NCI-H2107 treated with DMSO at 0.1 percent for 48 hours (cell line): ENCODE results near the gene DIS3.
"Not testable (repeated sequence)": the region's sequence is repeated elsewhere in the genome, so short reads cannot be mapped to it uniquely, and the experiment has no call there.

Experiments used
- DNase-seq: peaks from one replicate; lab custom pipeline; 2025; ENCODE audit not compliant: unreplicated experiment; lab: John Stamatoyannopoulos, UW

Gene DIS3

DNA sequence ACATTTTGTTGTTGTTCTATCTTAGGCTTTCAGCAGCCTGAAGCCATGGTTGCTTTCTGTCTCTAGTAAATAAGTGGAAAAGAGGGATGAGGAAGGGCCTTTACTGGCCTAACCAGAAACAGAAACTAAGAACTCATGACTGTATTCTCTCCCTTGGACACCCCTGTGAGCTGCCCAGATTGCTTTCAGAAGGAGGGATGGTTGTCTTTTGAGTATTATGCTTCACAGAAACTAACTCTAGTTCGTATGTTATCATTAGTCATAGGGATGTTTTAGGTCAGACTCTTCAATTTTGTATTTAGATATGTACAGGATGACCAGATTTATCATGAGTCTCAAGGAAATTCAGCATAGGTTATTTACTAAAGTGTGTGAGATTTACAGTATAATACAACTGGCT is 36.4 kb downstream of the DIS3 start:
- DNase-seq: no peak

DNA sequence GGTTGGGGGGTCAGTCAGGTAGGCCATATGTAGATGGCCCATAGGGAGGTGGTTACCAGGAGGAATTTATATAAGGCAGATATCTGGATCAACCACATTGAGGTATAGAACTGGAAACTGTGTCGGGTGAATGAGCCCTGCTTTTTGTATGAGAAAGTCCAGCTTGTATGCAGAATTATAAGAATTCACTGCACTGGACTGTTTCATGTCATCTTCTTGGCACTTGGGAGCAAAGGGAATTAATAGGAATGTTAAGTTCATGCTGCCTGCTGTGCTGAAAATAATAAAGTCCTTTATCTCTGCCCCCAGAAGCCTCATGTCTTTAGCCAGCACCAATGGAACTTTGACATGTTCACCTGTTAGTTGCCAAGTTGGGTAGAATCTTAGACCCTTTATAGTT is 41.7 kb downstream of the DIS3 start:
- no peak for DNase-seq

DNA sequence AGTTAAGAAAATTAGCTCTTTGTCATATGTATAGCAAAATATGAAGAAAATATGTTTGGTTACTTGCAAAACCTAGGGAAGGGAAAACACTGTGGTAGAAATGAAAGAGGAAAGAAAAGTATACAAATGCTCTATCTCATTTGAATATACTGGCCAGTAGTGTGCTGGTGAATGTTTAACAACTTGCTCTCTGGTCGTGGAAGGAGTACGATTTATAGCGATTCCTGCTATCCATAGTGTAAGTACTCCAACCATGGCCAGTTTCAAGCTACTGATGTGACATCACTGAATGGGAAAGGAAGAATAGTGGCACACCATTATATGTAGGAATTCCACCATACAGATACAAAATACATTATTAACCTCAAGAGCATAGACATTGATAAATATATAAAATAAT is 44.7 kb downstream of the DIS3 start:
- DNase-seq: no peak

DNA sequence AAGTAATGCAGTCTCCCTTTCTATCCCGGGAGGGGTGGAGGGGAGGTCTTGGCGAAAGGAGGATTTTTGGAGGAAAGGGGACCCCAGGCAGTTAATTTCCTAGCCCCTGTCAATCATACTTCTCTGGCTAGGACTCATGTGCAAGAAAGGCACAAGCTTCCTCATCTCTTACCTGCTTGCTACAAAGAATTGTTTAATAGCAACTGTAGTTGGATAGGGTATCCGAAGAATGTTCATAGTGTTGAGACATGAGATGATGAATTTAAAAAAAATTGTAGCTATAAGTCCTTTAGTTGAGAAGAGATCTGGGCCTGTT is 53.5 kb downstream of the DIS3 start:
- DNase-seq: no peak

DNA sequence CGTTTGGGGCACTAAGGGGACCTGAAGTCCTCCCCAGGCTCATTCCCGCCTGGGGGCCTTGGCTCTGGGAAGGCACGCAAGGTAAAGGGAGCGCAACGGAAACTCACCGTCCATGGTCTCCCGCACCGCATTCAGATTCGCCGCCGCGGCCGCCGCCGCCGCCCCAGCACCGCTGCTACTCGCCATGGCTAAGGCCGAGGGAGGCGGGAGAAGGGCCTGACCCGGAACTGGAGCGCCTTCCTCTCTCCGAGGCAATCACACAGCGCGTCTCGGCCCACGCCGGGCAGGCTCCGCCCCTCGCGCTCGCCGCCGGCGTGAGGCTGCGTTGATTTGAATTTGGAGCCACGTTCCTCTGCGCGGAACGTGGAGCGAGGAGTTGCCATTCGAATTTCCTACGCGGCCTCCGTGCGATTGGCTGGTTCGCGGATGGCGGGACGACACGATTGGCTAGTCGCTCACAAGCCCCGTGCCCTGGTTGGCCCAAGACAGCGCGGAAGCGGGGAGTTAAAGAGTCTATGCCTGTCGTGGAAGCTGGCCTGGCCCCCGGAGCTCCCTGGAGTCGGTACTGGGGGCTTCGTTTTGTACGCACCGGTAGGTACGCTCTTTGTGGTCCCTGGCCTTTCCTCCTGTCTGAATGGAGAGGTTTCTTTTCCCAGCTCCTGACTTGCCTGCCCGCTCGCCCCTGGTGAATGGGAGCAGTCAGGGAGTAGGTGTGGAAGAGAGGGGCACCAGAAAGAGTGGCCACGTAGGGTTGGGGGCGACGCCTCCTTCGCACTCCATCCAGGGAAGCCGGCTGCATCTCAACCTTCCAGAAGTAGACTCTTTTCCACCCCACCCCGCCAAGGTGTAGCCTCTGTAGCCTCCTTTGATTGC is 54.0 kb downstream of the DIS3 start, which contains the start of the genes BORA and MZT1:
Gene BORA (plus strand): TSS at position 507 of the 873 bp plus-strand sequence. CDS start 1,018 bp downstream, outside the sequence.
Gene MZT1 (minus strand): TSS at position 213 of the 873 bp plus-strand sequence. CDS start 27 bp downstream, at position 186.
- DNase-seq: peak; percentile 87

DNA sequence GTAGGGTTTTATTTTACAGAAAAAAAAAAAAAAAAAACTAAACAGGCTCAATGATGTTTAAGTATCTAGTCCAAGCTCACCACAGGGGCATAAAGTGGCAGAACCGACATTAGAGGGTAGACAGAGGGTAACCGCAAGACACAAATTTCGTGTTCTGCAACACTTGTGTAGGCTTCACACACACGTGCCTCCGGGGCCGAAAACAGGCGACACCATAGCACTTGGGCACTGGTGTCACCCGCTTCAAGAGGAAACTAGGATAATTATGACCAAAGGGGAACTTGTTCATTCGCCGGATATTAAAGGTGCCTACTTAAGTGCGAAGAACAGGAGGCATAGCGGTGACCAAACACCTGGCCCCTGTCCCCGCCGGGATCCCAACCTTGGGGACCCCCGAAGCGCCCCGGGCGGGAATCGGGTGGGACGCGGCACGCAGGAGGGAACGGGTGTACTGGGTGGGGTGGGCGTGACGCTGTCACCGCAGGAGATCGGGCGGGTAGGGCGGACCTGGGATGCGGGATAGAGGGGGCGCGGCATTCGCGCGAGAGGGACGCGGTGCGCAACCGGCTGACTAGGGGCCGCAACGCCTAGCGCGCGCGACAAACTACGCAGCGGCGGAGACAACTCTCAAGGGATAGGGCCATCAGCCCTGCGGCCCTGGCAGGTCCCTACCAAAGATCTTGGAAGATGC is 54.8 kb downstream of the DIS3 start:
- no peak for DNase-seq

DNA sequence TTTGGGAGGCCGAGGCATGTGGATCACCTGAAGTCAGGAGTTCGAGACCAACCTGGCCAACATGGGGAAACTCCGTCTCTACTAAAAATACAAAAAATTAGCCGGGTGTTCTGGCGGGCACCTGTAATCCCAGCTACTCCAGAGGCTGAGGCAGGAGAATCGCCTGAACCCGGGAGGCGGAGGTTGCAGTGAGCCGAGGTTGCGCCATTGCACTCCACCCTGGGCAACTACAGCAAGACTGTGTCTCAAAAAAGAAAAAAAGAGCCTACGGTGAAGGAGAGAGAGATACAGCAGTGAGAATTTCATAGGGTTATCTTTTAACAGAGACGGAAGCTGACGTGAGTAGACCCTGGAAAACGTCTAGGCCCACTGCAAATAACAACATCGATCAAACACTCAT is 55.5 kb downstream of the DIS3 start:
- not testable (repeated sequence) for DNase-seq

DNA sequence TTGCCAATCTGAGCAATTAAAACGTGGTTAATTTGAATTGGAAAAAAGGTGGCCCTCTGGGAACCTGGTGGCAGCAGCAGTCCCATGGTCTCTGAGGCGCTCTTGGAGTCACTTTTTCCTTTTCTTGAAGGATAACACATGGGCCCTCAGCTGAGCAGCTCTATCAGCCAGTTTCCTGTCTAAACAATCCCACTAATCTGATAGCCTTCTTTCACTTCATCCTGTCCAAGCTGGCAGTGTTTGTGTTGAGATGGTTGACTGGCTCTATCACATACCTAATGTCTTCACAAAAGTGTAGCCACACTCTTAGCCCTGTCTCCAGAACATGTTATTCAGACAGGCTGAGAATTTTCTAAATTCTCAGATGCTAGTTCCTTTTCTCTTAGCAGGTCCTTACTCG is 64.9 kb downstream of the DIS3 start:
- DNase-seq: no peak
